Measurements from ENCODE around the gene TRPM4.
"Not testable (repeated sequence)": the region's sequence is repeated elsewhere in the genome, so short reads cannot be mapped to it uniquely, and the experiment has no call there.

TRPM4 gene

GRCh38 chr19:49157445-49158224 is at the start of gene TRPM4:
Gene TRPM4, plus strand, starts transcription at chr19:49157792. Its CDS starts 75 bp downstream, at chr19:49157867.
- DNase-seq, result peak; percentile 80

- DNase-seq, result no peak
These were observed 48.5 kb upstream of the TRPM4 start for GRCh38 chr19:49109051-49109450.

GRCh38 chr19:49109569-49110233 is 47.9 kb upstream of the TRPM4 start:
- no peak for DNase-seq

GRCh38 chr19:49110567-49110966 is 47.0 kb upstream of the TRPM4 start:
- no peak for DNase-seq

GRCh38 chr19:49111218-49111998 is 46.2 kb upstream of the TRPM4 start:
- DNase-seq, result no peak

GRCh38 chr19:49113762-49114629 is 43.6 kb upstream of the TRPM4 start, which contains the start of gene LIN7B:
Gene LIN7B, plus strand, starts transcription at chr19:49114370. Its CDS starts 35 bp downstream, at chr19:49114405.
- DNase-seq, result peak; percentile 61

GRCh38 chr19:49114630-49115363 is 42.8 kb upstream of the TRPM4 start:
- DNase-seq, result peak; percentile 31

GRCh38 chr19:49116544-49116943 is 41.0 kb upstream of the TRPM4 start:
- DNase-seq, result no peak

GRCh38 chr19:49117677-49118564 is 39.7 kb upstream of the TRPM4 start:
- DNase-seq, result no peak

GRCh38 chr19:49118565-49119410 is 38.8 kb upstream of the TRPM4 start, which contains the start of gene C19orf73:
Gene C19orf73, minus strand, starts transcription at chr19:49119143. Its CDS starts 121 bp downstream, at chr19:49119022.
- DNase-seq, result peak; percentile 90

GRCh38 chr19:49119411-49120324 is 37.9 kb upstream of the TRPM4 start, which contains the start of gene PPFIA3:
Gene PPFIA3, plus strand, starts transcription at chr19:49119544. Its CDS starts 8,330 bp downstream, at chr19:49127874.
- no peak for DNase-seq

GRCh38 chr19:49120325-49120683 is 37.3 kb upstream of the TRPM4 start:
- no peak for DNase-seq

GRCh38 chr19:49120868-49121267 is 36.7 kb upstream of the TRPM4 start:
- DNase-seq, result no peak

GRCh38 chr19:49121841-49122240 is 35.8 kb upstream of the TRPM4 start:
- DNase-seq, result not testable (repeated sequence)

- not testable (repeated sequence) for DNase-seq
These were observed 34.3 kb upstream of the TRPM4 start for GRCh38 chr19:49123285-49123684.

- no peak for DNase-seq
These were observed 32.4 kb upstream of the TRPM4 start for GRCh38 chr19:49125025-49125731.

GRCh38 chr19:49126575-49126974 is 31.0 kb upstream of the TRPM4 start:
- DNase-seq, result no peak

- not testable (repeated sequence) for DNase-seq
These were observed 30.4 kb upstream of the TRPM4 start for GRCh38 chr19:49127225-49127624.

Measured in NCI-H345 (cell line).